Measurements from ENCODE around the gene RALGPS1.

DNA sequence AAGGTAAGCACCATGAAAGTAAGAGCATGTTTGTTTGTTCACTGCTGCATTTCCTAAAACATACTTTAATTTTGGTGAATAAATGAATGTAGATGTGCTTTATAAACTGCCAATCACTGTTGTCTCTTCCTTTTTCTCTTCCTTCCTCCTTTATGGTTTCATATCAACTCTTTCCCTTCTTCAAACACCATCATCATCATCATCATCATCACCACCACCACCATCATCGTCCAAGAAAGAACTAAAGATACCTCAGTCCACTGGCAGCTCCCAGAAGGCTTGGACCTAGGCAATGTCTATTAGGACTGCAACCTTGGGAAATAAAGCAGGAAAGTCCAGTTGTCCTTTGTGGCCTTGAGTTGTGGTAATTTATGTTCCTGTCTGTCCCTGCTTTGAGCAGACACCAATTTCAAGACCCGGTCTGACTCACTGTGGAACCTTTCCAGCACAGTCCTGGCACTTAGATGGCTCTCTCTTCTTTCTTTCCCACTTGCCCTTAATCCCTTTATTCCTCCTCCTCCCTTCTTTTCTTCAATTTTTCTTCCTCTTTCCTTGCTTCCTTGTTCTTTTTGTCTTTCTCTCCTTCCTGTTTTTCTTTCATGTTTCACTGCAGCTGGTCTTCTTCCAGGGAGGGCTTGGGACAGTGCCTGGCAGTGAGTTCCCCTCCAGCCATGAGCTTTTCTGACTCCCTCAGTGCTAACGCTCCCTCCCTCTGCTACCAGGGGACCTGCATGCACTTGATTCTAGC lies 108.5 kb downstream of the RALGPS1 start:
- TF ChIP-seq, protein P1, sequence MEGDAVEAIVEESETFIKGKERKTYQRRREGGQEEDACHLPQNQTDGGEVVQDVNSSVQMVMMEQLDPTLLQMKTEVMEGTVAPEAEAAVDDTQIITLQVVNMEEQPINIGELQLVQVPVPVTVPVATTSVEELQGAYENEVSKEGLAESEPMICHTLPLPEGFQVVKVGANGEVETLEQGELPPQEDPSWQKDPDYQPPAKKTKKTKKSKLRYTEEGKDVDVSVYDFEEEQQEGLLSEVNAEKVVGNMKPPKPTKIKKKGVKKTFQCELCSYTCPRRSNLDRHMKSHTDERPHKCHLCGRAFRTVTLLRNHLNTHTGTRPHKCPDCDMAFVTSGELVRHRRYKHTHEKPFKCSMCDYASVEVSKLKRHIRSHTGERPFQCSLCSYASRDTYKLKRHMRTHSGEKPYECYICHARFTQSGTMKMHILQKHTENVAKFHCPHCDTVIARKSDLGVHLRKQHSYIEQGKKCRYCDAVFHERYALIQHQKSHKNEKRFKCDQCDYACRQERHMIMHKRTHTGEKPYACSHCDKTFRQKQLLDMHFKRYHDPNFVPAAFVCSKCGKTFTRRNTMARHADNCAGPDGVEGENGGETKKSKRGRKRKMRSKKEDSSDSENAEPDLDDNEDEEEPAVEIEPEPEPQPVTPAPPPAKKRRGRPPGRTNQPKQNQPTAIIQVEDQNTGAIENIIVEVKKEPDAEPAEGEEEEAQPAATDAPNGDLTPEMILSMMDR (IDR thresholded peaks at IDR 0.05): peak in 2 of 6 experiments; percentile 10 to 15
- no peak for TF ChIP-seq POLR2A (IDR thresholded peaks at IDR 0.05)
